ENCODE measurements around the gene EMID1. TPM values are rescaled to one million over a fixed set of nuclear protein-coding genes. Genes with fewer than 3 reads are reported as not detected.
A peak's percentile ranks its signal among the peaks of the same experiment; 100 is the strongest.

Gene EMID1
- total RNA-seq, 1 donor from 2014 or later, result 10.4 TPM

GRCh38 chr22:29259253-29259899 is 53.7 kb downstream of the EMID1 start:
- no peak for DNase-seq (ENCODE audit: low read depth, low spot score)
- Mint-ChIP-seq H3K4me1 (no peaks in the 10 kb centered on the region), H3K4me3 (peak overlapping the region; percentile 31), H3K9me3 (no peaks in the 10 kb centered on the region), H3K36me3 (ENCODE audit: low read depth) (no peaks in the 10 kb centered on the region), H3K27ac (ENCODE audit: unreplicated experiment) (no peak overlapping the region), H3K27me3 (ENCODE audit: low read depth) (no peaks in the 10 kb centered on the region)
- TF ChIP-seq CTCF (conservative IDR thresholded peaks at IDR 0.05), result no peak

- Mint-ChIP-seq H3K9me3 (no peaks in the 10 kb centered on the region), H3K36me3 (ENCODE audit: low read depth) (no peaks in the 10 kb centered on the region), H3K27me3 (ENCODE audit: low read depth) (no peaks in the 10 kb centered on the region), H3K4me3 (no peak overlapping the region), H3K27ac (ENCODE audit: unreplicated experiment) (no peak overlapping the region), H3K4me1 (no peaks in the 10 kb centered on the region)
- no peak for TF ChIP-seq CTCF (conservative IDR thresholded peaks at IDR 0.05)
- DNase-seq (ENCODE audit: low read depth, low spot score), result no peak
These were observed 54.4 kb downstream of the EMID1 start for GRCh38 chr22:29260031-29260560.

- Mint-ChIP-seq H3K9me3 (no peaks in the 10 kb centered on the region), H3K4me3 (peak overlapping the region; percentile 31), H3K27me3 (ENCODE audit: low read depth) (no peaks in the 10 kb centered on the region), H3K36me3 (ENCODE audit: low read depth) (no peaks in the 10 kb centered on the region), H3K4me1 (no peaks in the 10 kb centered on the region), H3K27ac (ENCODE audit: unreplicated experiment) (no peak overlapping the region)
- DNase-seq (ENCODE audit: low read depth, low spot score), result no peak
- no peak for TF ChIP-seq CTCF (conservative IDR thresholded peaks at IDR 0.05)
These were observed 55.1 kb downstream of the EMID1 start for GRCh38 chr22:29260601-29261315.

GRCh38 chr22:29263791-29264276 is 58.1 kb downstream of the EMID1 start:
- H3K36me3 Mint-ChIP-seq (ENCODE audit: low read depth), result peaks cover 5% of the 10 kb centered on the region

GRCh38 chr22:29265305-29265704 is 59.6 kb downstream of the EMID1 start:
- Mint-ChIP-seq H3K27ac (ENCODE audit: unreplicated experiment) (no peak overlapping the region), H3K27me3 (ENCODE audit: low read depth) (peaks cover 2% of the 10 kb centered on the region), H3K36me3 (ENCODE audit: low read depth) (peaks cover 15% of the 10 kb centered on the region), H3K9me3 (no peaks in the 10 kb centered on the region), H3K4me1 (peaks cover 34% of the 10 kb centered on the region), H3K4me3 (no peak overlapping the region)
- DNase-seq (ENCODE audit: low read depth, low spot score), result no peak
- TF ChIP-seq CTCF (conservative IDR thresholded peaks at IDR 0.05), result no peak

More at GRCh38 chr22:29263791-29264276, 58.1 kb downstream of the EMID1 start:
- DNase-seq (ENCODE audit: low read depth, low spot score), result no peak
- Mint-ChIP-seq H3K27ac (ENCODE audit: unreplicated experiment) (no peak overlapping the region), H3K9me3 (no peaks in the 10 kb centered on the region), H3K4me1 (peaks cover 20% of the 10 kb centered on the region), H3K4me3 (no peak overlapping the region), H3K27me3 (ENCODE audit: low read depth) (peaks cover 2% of the 10 kb centered on the region)
- TF ChIP-seq CTCF (conservative IDR thresholded peaks at IDR 0.05), result no peak
